Measurements from ENCODE around the gene MTLN.
"Not testable (repeated sequence)": the region's sequence is repeated elsewhere in the genome, so short reads cannot be mapped to it uniquely, and the experiment has no call there.

GRCh38 chr2:110243283-110243682 lies 30.9 kb upstream of the MTLN start:
- TF ChIP-seq, protein P1, sequence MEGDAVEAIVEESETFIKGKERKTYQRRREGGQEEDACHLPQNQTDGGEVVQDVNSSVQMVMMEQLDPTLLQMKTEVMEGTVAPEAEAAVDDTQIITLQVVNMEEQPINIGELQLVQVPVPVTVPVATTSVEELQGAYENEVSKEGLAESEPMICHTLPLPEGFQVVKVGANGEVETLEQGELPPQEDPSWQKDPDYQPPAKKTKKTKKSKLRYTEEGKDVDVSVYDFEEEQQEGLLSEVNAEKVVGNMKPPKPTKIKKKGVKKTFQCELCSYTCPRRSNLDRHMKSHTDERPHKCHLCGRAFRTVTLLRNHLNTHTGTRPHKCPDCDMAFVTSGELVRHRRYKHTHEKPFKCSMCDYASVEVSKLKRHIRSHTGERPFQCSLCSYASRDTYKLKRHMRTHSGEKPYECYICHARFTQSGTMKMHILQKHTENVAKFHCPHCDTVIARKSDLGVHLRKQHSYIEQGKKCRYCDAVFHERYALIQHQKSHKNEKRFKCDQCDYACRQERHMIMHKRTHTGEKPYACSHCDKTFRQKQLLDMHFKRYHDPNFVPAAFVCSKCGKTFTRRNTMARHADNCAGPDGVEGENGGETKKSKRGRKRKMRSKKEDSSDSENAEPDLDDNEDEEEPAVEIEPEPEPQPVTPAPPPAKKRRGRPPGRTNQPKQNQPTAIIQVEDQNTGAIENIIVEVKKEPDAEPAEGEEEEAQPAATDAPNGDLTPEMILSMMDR (IDR thresholded peaks at IDR 0.05): not testable (repeated sequence)
- TF ChIP-seq POLR2A (IDR thresholded peaks at IDR 0.05): not testable (repeated sequence)

Data from prostate gland (tissue), 2 donors.